Right atrium auricular region (tissue), 2 donors: ENCODE data around the gene PTPRD. TPM values are rescaled to one million over a fixed set of nuclear protein-coding genes. Genes with fewer than 3 reads are reported as not detected.

Source experiments
- DNase-seq: peaks from one replicate; pipeline ENCODE4 v3.0.0-alpha.2; 2019; ENCODE audit warnings: low spot score
- H3K27ac ChIP-seq, 2 donors: fragments of 200-600 bp; sonication (generic); 1 replicate in 1 of 2; 2 replicates in 1 of 2; pipeline ENCODE4 v1.5.1; 2016 to 2019
- H3K27me3 ChIP-seq, 2 donors: fragments of 200-600 bp; sonication (generic); one replicate each; pipeline versions ENCODE4 v1.5.1 to v1.6.0; 2017 to 2019
- H3K36me3 ChIP-seq: fragments of 200-600 bp; sonication (generic); one replicate; pipeline ENCODE4 v1.5.1; 2016
- H3K4me1 ChIP-seq, 2 donors: fragments of 200-600 bp; sonication (generic); one replicate each; pipeline versions ENCODE4 v1.5.1 to v1.6.0; 2017 to 2019
- H3K4me3 ChIP-seq, 2 donors: fragments of 200-600 bp; sonication (generic); 1 replicate in 1 of 2; 2 replicates in 1 of 2; pipeline ENCODE4 v1.5.1; 2017 to 2019; ENCODE audit warnings: mild to moderate bottlenecking in 1 of 2, moderate library complexity in 1 of 2
- H3K9me3 ChIP-seq, 2 donors: fragments of 200-600 bp; sonication (generic); one replicate each; pipeline ENCODE4 v1.5.1; 2019
- CTCF ChIP-seq, 2 donors: fragments of 200-600 bp; sonication (generic); IDR thresholded peaks; one replicate each; pipeline ENCODE4 v1.5.1; 2019; ENCODE audit warnings: antibody characterized with exemption in 2 of 2
- total RNA-seq, 2 donors: library from RNA; depleted of rRNA; stranded (reverse); fragments of >200 nt; gene quantifications; one replicate each; pipeline ENCODE4 v1.1.0, GENCODE V29; 2016

PTPRD gene
- total RNA-seq, 2 donors from 2014 or later = 5.5 to 6.6 TPM

- H3K4me3 ChIP-seq = no peak overlapping the region
- no peak for DNase-seq
- H3K4me1 ChIP-seq = no peaks in the 10 kb centered on the region
- no peak overlapping the region for H3K27ac ChIP-seq
- no peaks in the 10 kb centered on the region for H3K9me3 ChIP-seq
- H3K27me3 ChIP-seq = no peaks in the 10 kb centered on the region
- no peaks in the 10 kb centered on the region for H3K36me3 ChIP-seq
- TF ChIP-seq CTCF (IDR thresholded peaks at IDR 0.05) = no peak
Observed at GRCh38 chr9:8686516-8686915, 1926.3 kb downstream of the PTPRD start.

- no peak for TF ChIP-seq CTCF (IDR thresholded peaks at IDR 0.05)
- Histone ChIP-seq H3K27ac (no peak overlapping the region), H3K36me3 (no peaks in the 10 kb centered on the region), H3K27me3 (no peaks in the 10 kb centered on the region), H3K4me3 (no peak overlapping the region), H3K4me1 (no peaks in the 10 kb centered on the region), H3K9me3 (no peaks in the 10 kb centered on the region)
- no peak for DNase-seq
Observed at GRCh38 chr9:8685825-8686224, 1927.0 kb downstream of the PTPRD start.

- DNase-seq = no peak
- no peak overlapping the region for H3K27ac ChIP-seq
Observed at GRCh38 chr9:8684978-8685708, 1927.7 kb downstream of the PTPRD start.

GRCh38 chr9:8683496-8683895, 1929.3 kb downstream of the PTPRD start:
- no peaks in the 10 kb centered on the region for H3K9me3 ChIP-seq
- H3K27ac ChIP-seq = no peak overlapping the region
- no peaks in the 10 kb centered on the region for H3K36me3 ChIP-seq
- peaks cover 0 to 6% of the 10 kb centered on the region in 2 donors for H3K4me1 ChIP-seq
- H3K27me3 ChIP-seq = no peaks in the 10 kb centered on the region
- H3K4me3 ChIP-seq = no peak overlapping the region
- TF ChIP-seq CTCF (IDR thresholded peaks at IDR 0.05) = no peak
- no peak for DNase-seq

More at GRCh38 chr9:8684978-8685708, 1927.7 kb downstream of the PTPRD start:
- no peak for TF ChIP-seq CTCF (IDR thresholded peaks at IDR 0.05)
- no peaks in the 10 kb centered on the region for H3K36me3 ChIP-seq
- no peaks in the 10 kb centered on the region for H3K27me3 ChIP-seq
- no peaks in the 10 kb centered on the region for H3K9me3 ChIP-seq
- no peak overlapping the region for H3K4me3 ChIP-seq
- H3K4me1 ChIP-seq = no peaks in the 10 kb centered on the region

- no peaks in the 10 kb centered on the region for H3K36me3 ChIP-seq
- TF ChIP-seq CTCF (IDR thresholded peaks at IDR 0.05) = no peak
- H3K27me3 ChIP-seq = no peaks in the 10 kb centered on the region
- H3K4me1 ChIP-seq = peaks cover 0 to 17% of the 10 kb centered on the region in 2 donors
- no peak overlapping the region for H3K4me3 ChIP-seq
- no peak for DNase-seq
- H3K27ac ChIP-seq = no peak overlapping the region
- no peaks in the 10 kb centered on the region for H3K9me3 ChIP-seq
Observed at GRCh38 chr9:8680658-8681057, 1932.1 kb downstream of the PTPRD start.

- peaks cover 0 to 17% of the 10 kb centered on the region in 2 donors for H3K4me1 ChIP-seq
- no peaks in the 10 kb centered on the region for H3K36me3 ChIP-seq
- no peaks in the 10 kb centered on the region for H3K9me3 ChIP-seq
- H3K27me3 ChIP-seq = no peaks in the 10 kb centered on the region
- no peak for TF ChIP-seq CTCF (IDR thresholded peaks at IDR 0.05)
- DNase-seq = no peak
- no peak overlapping the region for H3K27ac ChIP-seq
- no peak overlapping the region for H3K4me3 ChIP-seq
Observed at GRCh38 chr9:8680157-8680556, 1932.6 kb downstream of the PTPRD start.
